Osteocyte (in vitro differentiated cells): ENCODE results near the gene NOG. TPM values are rescaled to one million over a fixed set of nuclear protein-coding genes. Genes with fewer than 3 reads are reported as not detected.

Experiments
- DNase-seq: peaks from one replicate; pipeline ENCODE4 v3.0.0; 2021; ENCODE audit warnings: mixed read lengths; ENCODE audit not compliant: unreplicated experiment; ENCODE audit errors: extremely low spot score
- H3K27ac Mint-ChIP-seq: one replicate; pipeline ENCODE4 v1.8.0; 2021; ENCODE audit warnings: mild to moderate bottlenecking, mixed read lengths; ENCODE audit not compliant: unreplicated experiment
- H3K27me3 Mint-ChIP-seq: one replicate; pipeline ENCODE4 v1.8.0; 2021; ENCODE audit warnings: mixed read lengths; ENCODE audit not compliant: unreplicated experiment
- H3K36me3 Mint-ChIP-seq: one replicate; pipeline ENCODE4 v1.8.0; 2021; ENCODE audit warnings: mixed read lengths; ENCODE audit not compliant: unreplicated experiment
- H3K4me1 Mint-ChIP-seq: one replicate; pipeline ENCODE4 v1.8.0; 2021; ENCODE audit warnings: mixed read lengths; ENCODE audit not compliant: unreplicated experiment
- H3K4me3 Mint-ChIP-seq: one replicate; pipeline ENCODE4 v1.8.0; 2021; ENCODE audit warnings: mild to moderate bottlenecking, moderate library complexity, mixed read lengths; ENCODE audit not compliant: unreplicated experiment
- H3K9me3 Mint-ChIP-seq: one replicate; pipeline ENCODE4 v1.8.0; 2021; ENCODE audit warnings: mixed read lengths; ENCODE audit not compliant: unreplicated experiment
- total RNA-seq: library from RNA; stranded (reverse); gene quantifications from 2 replicates; pipeline ENCODE4 v1.2.1, GENCODE V29; 2021
- TF ChIP-seq, protein P1 (sequence below): fragments of 200-600 bp; sonication (generic); IDR thresholded peaks from 2 replicates; pipeline ENCODE4 v1.5.0; 2021; ENCODE audit warnings: antibody characterized with exemption, mild to moderate bottlenecking, moderate library complexity

NOG gene
- total RNA-seq, 1 donor from 2014 or later = not detected

DNA sequence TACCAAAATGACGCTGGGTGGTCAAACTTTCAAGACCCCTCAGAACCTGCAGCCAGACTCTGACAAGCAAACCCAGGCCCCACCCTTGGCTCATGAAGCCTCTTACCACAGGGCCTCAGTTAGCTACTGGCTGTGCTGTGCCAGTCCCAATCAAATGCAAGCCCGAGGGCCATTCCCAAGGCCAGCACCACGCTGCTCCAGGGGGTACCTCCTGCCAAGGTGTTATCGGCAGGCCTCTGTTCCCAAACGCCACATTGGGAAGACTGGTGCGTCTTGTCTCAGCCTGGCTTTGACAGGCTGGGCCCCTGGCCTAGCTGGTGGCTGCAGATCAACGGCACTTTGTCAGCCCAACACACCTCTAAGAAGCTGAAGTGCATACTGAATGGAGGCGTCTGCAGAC, 35.8 kb upstream of the NOG start:
- DNase-seq = no peak
- Mint-ChIP-seq H3K36me3 (no peaks in the 10 kb centered on the region), H3K9me3 (no peaks in the 10 kb centered on the region)

DNA sequence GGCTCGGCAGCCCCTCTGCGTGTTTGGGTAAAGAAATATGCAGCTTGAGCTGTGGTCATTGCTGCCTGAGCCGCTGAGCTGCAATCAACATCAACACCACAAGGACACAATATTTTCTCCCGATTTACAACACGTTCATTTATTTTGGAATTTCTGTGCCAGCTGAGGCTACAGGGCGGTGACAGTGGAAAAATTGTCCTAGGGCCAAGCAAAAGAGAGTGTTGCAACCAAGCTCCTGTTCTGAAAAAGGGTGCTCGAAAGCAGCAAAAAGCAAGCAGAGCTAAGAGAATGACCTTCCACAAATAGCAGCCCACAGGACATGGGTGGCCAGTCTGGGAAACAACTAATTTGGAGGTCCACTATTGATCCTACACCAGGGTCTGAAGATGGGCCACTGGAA, 35.4 kb upstream of the NOG start:
- H3K4me3 Mint-ChIP-seq = no peak overlapping the region
- no peak for DNase-seq
- H3K27me3 Mint-ChIP-seq = no peaks in the 10 kb centered on the region
- no peak overlapping the region for H3K27ac Mint-ChIP-seq
- no peaks in the 10 kb centered on the region for H3K4me1 Mint-ChIP-seq
- no peaks in the 10 kb centered on the region for H3K36me3 Mint-ChIP-seq
- TF ChIP-seq, protein P1, sequence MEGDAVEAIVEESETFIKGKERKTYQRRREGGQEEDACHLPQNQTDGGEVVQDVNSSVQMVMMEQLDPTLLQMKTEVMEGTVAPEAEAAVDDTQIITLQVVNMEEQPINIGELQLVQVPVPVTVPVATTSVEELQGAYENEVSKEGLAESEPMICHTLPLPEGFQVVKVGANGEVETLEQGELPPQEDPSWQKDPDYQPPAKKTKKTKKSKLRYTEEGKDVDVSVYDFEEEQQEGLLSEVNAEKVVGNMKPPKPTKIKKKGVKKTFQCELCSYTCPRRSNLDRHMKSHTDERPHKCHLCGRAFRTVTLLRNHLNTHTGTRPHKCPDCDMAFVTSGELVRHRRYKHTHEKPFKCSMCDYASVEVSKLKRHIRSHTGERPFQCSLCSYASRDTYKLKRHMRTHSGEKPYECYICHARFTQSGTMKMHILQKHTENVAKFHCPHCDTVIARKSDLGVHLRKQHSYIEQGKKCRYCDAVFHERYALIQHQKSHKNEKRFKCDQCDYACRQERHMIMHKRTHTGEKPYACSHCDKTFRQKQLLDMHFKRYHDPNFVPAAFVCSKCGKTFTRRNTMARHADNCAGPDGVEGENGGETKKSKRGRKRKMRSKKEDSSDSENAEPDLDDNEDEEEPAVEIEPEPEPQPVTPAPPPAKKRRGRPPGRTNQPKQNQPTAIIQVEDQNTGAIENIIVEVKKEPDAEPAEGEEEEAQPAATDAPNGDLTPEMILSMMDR = no peak
- H3K9me3 Mint-ChIP-seq = no peaks in the 10 kb centered on the region

More for the DNA sequence above, 35.8 kb upstream of the NOG start:
- H3K27ac Mint-ChIP-seq = no peak overlapping the region
- TF ChIP-seq, protein P1 = no peak
- no peaks in the 10 kb centered on the region for H3K4me1 Mint-ChIP-seq
- H3K27me3 Mint-ChIP-seq = no peaks in the 10 kb centered on the region
- no peak overlapping the region for H3K4me3 Mint-ChIP-seq

DNA sequence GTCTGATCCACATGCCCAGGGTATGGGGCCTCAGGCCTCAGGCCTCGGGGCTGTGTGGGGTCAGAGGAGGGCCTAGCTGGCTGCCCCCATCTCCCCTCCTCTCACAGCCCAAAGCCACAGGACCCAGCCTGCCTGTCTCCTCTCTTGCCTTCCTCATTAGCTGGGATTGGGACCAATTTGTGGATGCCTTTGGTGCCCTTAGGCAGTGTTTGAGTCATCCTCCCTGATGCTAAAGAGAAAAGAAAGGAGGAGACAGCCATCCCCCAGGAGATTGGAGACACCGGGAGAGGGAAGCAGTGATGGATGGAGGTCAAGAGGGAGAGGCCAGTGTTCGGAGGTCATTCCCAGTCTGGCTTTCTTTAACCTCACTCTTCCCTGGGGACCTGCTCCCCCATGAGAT, 23.3 kb upstream of the NOG start:
- Mint-ChIP-seq H3K27ac (no peak overlapping the region), H3K4me1 (no peaks in the 10 kb centered on the region), H3K27me3 (no peaks in the 10 kb centered on the region), H3K9me3 (no peaks in the 10 kb centered on the region), H3K4me3 (no peak overlapping the region), H3K36me3 (no peaks in the 10 kb centered on the region)
- DNase-seq = no peak
- TF ChIP-seq, protein P1 = no peak

DNA sequence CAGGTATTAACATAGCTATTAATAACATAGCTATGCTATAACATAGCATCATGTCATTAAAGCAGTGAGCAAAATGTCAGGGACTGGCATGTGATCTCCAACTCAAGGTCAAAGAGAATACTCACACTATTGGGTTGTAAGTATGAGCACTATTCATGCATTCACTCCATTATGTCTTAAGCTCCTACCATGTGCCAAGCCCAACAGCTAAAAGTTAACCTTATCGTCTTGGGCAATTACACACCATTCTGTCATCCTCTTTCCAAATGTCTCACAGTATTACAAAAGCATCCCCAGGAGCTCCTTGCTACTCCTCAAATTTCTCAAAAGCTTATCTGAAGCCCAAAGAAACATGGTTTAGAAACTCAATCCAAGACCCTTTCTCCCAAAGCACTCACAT, 22.0 kb upstream of the NOG start:
- no peaks in the 10 kb centered on the region for H3K4me1 Mint-ChIP-seq
- TF ChIP-seq, protein P1 = no peak
- H3K36me3 Mint-ChIP-seq = no peaks in the 10 kb centered on the region
- no peaks in the 10 kb centered on the region for H3K27me3 Mint-ChIP-seq
- DNase-seq = no peak
- no peaks in the 10 kb centered on the region for H3K9me3 Mint-ChIP-seq
- H3K4me3 Mint-ChIP-seq = no peak overlapping the region
- H3K27ac Mint-ChIP-seq = no peak overlapping the region

DNA sequence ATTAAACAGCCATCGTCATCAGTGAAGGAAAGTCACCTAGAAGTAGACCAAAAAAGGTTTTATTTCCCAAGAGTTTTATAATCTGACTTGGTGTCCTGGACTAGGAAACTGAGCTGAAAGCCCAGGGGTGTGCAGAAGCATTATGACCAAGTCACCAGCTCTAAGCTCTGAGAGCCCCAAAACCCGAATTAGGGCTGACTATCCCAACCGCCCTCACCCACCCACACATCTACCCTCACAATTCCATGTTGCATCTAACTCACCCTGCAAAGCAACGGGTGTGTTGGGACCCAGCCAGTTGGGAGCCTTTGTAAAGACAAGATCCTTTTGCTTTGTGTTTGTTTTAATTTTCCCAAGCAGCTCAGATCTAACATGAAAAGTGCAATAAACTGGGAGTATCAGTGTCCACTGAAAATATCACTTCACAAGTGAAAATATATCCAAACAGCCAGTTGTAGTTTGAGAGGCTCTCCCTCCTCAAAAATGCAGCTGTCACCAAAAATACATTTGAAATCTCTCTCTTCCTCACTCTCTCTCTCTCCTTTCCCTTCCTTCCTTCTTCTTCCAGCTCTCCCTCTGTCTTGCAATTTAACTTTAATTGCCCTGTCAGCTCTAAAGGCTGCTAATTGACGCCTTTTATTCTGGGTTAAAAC, 16.2 kb upstream of the NOG start:
- no peak for DNase-seq
- Mint-ChIP-seq H3K4me3 (no peak overlapping the region), H3K4me1 (no peaks in the 10 kb centered on the region), H3K27ac (no peak overlapping the region), H3K9me3 (no peaks in the 10 kb centered on the region), H3K36me3 (no peaks in the 10 kb centered on the region), H3K27me3 (peaks cover 17% of the 10 kb centered on the region)
- TF ChIP-seq, protein P1 = no peak
